ENCODE data around the gene GLRX3. TPM values are rescaled to one million over a fixed set of nuclear protein-coding genes. Genes with fewer than 3 reads are reported as not detected.

GLRX3 gene
- total RNA-seq, 1 donor from 2014 or later = 192 TPM

- DNase-seq (ENCODE audit: low read depth) = no peak
- H3K36me3 ChIP-seq (ENCODE audit: control insufficient read depth, insufficient read depth, low read length) = no peaks in the 10 kb centered on the region
- no peaks in the 10 kb centered on the region for H3K27me3 ChIP-seq (ENCODE audit: control insufficient read depth, insufficient read depth, low read length)
- TF ChIP-seq, protein P1, sequence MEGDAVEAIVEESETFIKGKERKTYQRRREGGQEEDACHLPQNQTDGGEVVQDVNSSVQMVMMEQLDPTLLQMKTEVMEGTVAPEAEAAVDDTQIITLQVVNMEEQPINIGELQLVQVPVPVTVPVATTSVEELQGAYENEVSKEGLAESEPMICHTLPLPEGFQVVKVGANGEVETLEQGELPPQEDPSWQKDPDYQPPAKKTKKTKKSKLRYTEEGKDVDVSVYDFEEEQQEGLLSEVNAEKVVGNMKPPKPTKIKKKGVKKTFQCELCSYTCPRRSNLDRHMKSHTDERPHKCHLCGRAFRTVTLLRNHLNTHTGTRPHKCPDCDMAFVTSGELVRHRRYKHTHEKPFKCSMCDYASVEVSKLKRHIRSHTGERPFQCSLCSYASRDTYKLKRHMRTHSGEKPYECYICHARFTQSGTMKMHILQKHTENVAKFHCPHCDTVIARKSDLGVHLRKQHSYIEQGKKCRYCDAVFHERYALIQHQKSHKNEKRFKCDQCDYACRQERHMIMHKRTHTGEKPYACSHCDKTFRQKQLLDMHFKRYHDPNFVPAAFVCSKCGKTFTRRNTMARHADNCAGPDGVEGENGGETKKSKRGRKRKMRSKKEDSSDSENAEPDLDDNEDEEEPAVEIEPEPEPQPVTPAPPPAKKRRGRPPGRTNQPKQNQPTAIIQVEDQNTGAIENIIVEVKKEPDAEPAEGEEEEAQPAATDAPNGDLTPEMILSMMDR (IDR thresholded peaks at IDR 0.05; ENCODE audit: insufficient read depth, low read length, poor library complexity, severe bottlenecking) = no peak
- no peak overlapping the region for H3K4me3 ChIP-seq (ENCODE audit: low read depth, low read length)
These were observed 77.3 kb downstream of the GLRX3 start for GRCh38 chr10:130213286-130214080.

- no peaks in the 10 kb centered on the region for H3K36me3 ChIP-seq (ENCODE audit: control insufficient read depth, insufficient read depth, low read length)
- no peak overlapping the region for H3K4me3 ChIP-seq (ENCODE audit: low read depth, low read length)
- no peaks in the 10 kb centered on the region for H3K27me3 ChIP-seq (ENCODE audit: control insufficient read depth, insufficient read depth, low read length)
- TF ChIP-seq, protein P1 (IDR thresholded peaks at IDR 0.05; ENCODE audit: insufficient read depth, low read length, poor library complexity, severe bottlenecking) = no peak
- DNase-seq (ENCODE audit: low read depth) = no peak
These were observed 78.2 kb downstream of the GLRX3 start for GRCh38 chr10:130214431-130214830.

GRCh38 chr10:130215151-130215930 is 79.2 kb downstream of the GLRX3 start:
- TF ChIP-seq, protein P1 (IDR thresholded peaks at IDR 0.05; ENCODE audit: insufficient read depth, low read length, poor library complexity, severe bottlenecking) = no peak
- Histone ChIP-seq H3K36me3 (ENCODE audit: control insufficient read depth, insufficient read depth, low read length) (no peaks in the 10 kb centered on the region), H3K4me3 (ENCODE audit: low read depth, low read length) (no peak overlapping the region), H3K27me3 (ENCODE audit: control insufficient read depth, insufficient read depth, low read length) (no peaks in the 10 kb centered on the region)
- DNase-seq (ENCODE audit: low read depth) = no peak

DNA sequence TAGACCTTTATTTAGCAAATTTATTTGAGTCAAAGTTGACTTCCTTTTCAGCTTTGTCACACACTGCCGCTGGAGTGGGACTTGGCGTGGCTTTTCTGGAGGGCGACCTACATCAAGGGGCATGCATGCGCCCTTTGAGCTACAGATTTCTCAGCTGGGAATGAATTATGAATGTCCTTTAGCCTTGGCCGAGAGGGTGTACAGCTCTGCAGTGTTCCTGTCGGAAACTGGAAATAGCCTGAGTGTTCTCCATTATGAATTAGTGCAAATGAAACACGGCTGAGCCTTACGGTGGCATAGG is 79.7 kb downstream of the GLRX3 start:
- TF ChIP-seq, protein P1 (IDR thresholded peaks at IDR 0.05; ENCODE audit: insufficient read depth, low read length, poor library complexity, severe bottlenecking) = no peak
- Histone ChIP-seq H3K27me3 (ENCODE audit: control insufficient read depth, insufficient read depth, low read length) (no peaks in the 10 kb centered on the region), H3K4me3 (ENCODE audit: low read depth, low read length) (no peak overlapping the region), H3K36me3 (ENCODE audit: control insufficient read depth, insufficient read depth, low read length) (no peaks in the 10 kb centered on the region)
- no peak for DNase-seq (ENCODE audit: low read depth)

DNA sequence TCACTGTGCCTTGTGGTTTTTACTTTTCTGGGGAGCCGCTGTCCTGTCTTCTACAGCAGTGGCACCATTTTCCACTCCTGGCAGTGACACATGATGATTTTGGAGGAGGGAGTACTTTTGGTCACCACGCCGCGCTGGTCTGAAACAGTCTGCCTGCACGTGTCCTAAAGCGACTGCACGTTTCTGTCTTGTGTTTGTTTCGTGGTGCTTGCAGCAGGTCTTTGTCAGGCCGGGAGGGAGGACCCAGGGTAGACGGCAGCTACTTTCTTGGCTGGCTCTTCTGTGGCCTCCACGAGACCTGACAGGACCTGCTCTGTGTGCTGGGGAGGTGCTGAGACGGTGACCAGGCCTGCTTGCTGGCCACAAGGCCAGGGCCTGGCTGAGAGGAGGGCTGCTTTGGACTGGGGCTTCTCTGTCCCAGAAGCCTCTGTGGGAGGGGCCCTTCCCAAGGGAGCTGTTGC is 82.0 kb downstream of the GLRX3 start:
- DNase-seq (ENCODE audit: low read depth) = no peak
- Histone ChIP-seq H3K4me3 (ENCODE audit: low read depth, low read length) (no peak overlapping the region), H3K36me3 (ENCODE audit: control insufficient read depth, insufficient read depth, low read length) (no peaks in the 10 kb centered on the region), H3K27me3 (ENCODE audit: control insufficient read depth, insufficient read depth, low read length) (no peaks in the 10 kb centered on the region)
- TF ChIP-seq, protein P1 (IDR thresholded peaks at IDR 0.05; ENCODE audit: insufficient read depth, low read length, poor library complexity, severe bottlenecking) = no peak
